Dedifferentiated amniotic fluid mesenchymal stem cell (primary cell): ENCODE data around the gene PHACTR1.
"Not testable (repeated sequence)": the region's sequence is repeated elsewhere in the genome, so short reads cannot be mapped to it uniquely, and the experiment has no call there.

Experiments
- DNase-seq: peaks from one replicate; pipeline ENCODE4 v3.0.0-alpha.2; 2016; ENCODE audit errors: extremely low spot score

Gene PHACTR1

DNA sequence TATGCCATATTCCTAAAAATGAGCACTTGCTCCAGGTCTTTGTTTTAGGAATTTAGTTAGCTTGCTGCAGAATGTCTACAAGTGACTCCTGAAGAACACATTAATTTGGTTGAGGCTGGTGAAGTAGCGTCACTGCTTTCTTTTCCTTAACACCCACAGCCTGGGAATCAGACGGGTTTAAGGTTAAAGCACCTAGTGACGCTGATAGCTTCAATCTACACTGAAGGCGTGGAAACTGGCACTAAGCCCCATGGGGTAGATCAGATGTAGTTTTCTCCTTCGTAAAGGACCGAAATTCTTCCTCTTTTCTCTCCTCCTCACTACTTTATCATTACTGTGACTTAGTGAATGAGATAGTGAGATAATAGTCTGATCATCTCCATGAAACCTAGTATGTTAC lies 521.5 kb downstream of the PHACTR1 start:
- no peak for DNase-seq

DNA sequence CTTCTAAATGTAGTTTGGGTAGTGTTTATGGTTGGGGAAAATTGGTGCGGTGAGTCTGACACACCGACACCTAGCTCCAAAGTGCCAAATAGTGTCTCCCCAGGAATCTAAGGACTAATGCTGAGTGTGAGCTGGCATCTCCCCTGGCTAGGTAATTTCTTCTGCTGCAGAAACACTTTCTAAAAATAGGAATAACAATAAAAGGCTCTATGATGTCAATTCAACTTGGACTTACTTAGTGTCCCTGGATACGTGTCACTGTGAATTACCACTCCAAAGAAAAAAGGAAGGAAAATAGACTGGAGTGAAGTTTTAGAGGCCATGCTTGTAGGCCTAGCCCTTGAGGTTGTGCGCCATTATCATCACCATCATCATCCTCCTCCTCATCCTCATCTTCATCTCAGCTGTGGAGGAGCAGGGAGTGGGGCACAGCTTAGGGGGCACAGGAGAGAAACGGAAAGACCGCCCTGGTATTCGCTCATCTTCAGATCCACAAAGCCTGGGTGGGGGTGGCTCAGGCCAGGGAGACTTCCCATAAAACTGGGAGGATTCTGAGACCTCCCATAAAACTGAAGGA lies 522.2 kb downstream of the PHACTR1 start:
- no peak for DNase-seq

DNA sequence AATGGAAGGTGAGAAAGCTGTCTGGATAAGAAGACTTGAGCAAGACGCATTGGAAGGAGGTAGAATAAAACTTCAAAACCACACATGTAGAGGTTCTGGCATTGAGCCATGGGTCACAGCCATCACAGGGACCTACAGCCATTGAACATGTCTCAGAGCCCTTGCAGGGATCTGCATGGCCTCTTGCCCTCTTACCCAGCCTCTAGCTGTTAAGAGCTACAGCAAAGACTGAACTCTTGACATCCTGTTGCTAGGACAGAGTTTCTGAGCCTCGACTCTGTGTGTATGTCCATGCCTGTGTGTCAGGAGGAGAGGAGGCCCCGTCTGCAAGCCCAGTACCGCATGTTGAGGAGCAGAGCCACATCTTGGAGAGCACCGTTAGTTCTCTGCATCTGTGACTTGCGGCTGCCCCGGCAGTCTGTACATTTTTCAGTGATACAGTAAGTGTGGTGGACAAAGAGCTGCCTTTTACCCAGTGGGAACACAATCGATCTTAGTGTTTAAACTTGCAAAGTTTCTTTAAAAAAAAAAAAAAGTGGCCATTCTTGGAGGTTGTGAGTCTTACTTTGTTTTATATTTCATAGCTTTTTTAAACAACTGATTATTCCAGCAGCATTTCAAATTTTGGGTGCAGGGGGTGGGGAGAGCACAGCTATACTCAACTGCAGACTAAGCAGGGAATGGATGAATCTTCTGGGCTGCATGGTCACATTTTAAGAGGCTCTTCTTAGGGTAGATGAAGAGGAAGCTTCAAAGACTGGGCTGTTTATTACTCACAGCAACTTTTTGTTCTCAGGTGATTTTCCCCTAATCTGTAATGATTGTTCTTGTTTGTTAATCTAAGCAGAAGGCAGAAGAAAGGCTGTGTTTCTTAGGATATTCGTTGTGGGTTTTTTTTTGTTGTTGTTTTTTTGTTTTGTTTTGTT lies 523.2 kb downstream of the PHACTR1 start:
- no peak for DNase-seq

DNA sequence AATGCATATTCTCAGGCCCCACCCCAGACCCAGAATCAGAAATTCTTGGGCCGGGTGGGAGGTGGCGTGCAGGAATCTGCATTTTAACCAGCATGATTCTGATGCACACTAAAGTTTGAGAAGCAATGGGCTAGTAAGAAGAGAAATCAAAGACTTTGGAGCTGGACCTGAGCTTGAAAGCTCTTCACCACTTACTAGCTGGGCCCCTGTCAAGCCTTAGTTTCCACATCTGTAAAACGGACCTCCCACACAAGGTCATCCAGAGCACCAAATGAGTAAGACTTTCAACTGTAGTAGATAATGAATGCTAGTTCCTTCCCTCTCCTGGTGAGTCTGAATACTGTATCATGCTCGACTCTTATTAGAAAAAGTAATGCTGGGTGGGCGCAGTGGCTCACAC lies 524.8 kb downstream of the PHACTR1 start:
- DNase-seq: no peak

DNA sequence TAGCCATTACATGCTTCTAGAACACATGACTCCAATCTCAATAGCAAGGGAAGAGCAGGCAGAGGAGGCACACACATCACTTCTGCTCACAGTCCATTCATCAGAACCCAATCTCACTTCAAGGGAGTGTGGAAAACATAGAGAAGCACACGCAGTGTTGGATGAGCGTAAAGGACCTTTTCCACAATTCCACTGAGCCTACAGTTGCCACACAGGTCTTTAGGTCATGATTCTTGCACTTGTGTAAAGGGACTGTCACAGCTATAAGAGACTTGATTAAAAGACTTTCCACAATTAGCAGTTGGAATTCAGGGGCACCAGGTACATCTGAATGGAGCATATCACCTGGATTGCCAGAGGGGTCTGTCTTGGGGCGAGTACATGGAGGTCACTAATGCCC lies 525.6 kb downstream of the PHACTR1 start:
- DNase-seq: no peak

DNA sequence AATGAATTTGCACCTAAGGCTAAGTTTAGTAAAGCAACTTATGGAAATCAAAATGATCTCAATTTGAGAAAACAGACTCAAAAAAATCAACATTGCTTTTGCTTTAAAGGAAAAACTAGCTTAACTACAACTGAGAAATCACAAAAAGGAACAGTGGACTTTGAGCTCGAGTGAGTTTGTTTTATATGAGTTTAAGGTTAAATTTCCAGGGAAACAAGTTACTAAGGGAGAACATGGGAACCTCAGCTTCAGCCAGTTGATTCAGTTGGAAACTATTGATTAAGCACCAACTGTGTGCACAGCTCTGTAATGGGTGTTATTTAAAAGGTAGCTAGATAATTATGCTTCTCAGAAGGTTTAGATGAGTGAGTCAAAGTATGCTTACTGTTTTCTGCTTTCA lies 526.0 kb downstream of the PHACTR1 start:
- DNase-seq: no peak

DNA sequence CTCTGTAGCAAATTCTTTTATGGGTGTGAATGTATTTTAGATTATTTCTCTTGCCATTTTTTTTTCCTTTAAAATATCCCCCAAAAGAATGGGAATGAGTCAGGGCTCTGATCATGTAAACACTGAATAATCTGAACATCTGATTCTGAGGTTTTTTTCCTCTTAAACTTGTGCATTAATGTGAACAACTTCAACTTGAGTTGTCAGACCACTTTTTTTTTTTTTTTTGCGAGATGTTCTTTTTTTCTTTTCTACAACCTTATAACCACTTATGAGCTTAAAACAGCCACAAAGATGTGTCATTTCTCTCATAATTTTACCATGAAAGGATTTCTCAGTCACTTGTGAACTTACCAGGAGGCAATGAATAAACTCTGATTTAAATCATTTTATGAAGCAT lies 526.5 kb downstream of the PHACTR1 start:
- no peak for DNase-seq

DNA sequence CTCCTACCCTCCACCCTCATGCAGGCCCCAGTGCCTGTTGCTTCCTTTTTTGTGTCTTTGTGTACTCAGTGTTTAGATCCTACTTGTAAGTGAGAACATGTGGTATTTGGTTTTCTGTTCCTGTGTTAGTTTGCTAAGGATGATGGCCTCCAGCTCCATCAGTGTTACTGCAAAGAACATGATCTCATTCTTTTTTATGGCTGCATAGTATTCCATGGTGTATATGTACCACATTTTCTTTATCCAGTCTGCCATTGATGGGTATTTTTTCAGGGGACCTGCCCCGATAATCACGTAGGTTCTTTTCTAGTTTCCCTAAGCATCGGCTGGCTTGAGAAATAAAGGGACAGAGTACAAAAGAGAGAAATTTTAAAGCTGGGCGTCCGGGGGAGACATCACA lies 527.2 kb downstream of the PHACTR1 start:
- DNase-seq: not testable (repeated sequence)

DNA sequence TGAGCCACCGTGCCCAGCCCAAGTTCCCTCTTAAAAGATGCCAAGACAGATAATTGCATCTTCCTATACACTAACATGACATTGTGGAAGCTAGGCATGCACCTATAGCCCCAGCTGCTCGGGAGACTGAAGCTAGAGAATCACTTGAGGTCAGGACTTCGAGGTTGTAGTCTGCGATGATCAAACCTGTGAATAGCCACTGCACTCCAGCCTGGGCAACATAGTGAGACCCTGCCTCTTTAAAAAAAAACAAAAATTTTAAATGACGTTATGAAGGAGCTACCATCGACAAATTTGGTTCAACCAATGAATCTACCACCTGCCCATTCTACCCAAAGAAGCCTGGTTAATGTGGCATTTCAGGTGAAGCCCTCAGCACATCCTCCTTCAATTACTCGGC lies 531.1 kb downstream of the PHACTR1 start:
- DNase-seq: no peak

DNA sequence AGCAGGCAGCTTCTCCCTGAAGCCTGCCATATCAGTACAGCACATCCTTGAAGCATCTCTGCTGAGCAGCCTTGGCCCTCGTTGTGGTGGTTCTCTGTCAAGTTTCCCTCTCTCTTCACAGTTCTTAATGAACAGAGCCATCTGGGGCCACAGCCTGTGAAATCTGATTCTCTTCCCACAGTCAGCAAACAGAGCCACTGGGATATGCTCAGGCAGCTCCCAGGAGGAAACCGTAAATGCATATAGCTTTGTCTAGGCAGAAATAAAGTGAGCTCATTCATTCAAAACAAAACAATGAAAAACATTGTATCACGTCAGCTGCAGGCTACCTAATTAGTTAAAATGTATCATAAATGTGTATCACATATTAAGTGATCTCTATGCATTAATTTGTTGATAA lies 531.5 kb downstream of the PHACTR1 start:
- DNase-seq: peak; percentile 24

DNA sequence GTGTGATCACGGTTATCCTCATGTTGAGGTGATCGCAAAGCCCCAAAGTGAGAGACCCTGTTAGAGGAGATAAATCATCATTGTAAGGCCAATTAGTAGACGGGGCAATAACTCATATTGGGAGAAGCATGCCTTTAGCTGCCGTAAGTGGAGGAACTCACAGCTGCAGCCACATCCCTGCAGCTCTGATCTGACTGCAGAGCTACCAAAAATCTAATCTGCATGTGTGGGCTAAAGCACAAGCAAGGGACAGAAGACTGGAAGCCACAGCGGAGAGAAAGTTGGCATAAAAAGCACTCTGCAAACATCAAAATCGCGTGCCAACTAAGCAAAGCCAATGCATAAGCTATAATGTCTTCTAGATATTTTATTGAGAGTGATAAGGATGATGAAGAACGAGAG lies 532.0 kb downstream of the PHACTR1 start:
- no peak for DNase-seq

DNA sequence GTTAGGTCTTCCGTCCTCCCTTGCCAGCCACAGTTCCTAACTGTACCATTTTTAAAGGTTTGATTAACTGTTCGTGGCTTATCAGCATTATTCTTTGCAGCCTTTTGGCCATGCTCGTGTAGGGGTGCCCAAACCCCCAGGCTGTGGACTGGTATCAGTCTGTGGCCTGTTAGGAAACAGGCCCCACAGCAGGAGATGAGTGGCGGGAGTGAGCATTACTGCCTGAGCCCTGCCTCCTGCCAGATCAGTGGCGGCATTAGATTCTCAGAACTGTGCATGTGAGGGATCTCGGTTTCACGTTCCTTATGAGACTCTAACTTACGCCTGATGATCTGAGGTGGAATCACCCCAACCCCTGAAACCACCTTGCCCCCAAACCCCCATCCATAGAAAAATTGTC lies 532.4 kb downstream of the PHACTR1 start:
- no peak for DNase-seq

DNA sequence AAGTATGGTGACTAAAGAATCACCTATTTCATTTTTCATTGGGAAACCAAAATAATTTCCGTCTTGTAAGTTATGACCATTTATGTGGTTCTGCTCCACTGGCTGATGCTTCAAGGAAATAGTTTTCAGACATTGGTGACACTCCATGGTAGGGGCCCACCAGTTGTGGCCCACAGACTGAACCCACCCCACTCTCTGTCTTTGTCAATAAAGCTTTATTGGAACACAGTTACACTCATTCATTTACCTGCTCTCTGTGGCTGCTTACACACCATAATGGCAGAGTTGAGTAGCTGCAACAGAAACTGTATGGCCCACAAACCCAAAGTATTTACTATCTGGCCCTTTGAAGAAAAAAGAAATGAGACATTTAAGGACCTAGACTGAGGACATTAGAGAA lies 533.2 kb downstream of the PHACTR1 start:
- no peak for DNase-seq

DNA sequence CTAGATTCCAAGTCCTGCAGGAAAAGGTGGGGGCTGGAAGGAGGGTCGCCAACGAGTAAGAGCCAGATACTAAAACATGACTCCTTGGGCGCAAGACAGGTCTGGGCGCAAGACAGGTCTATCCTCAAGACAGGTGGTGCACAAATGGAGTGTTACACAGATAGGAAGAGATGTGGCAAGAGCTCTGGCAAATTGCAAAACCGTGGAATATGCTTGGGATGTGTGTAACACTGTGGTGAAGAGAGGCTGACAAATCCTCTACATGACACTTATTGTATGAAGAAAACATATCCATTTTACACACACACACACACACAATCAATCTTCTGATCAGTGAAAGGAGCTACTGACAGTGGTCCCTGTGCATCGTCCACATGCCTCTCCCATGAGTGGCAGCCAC lies 534.1 kb downstream of the PHACTR1 start:
- no peak for DNase-seq

DNA sequence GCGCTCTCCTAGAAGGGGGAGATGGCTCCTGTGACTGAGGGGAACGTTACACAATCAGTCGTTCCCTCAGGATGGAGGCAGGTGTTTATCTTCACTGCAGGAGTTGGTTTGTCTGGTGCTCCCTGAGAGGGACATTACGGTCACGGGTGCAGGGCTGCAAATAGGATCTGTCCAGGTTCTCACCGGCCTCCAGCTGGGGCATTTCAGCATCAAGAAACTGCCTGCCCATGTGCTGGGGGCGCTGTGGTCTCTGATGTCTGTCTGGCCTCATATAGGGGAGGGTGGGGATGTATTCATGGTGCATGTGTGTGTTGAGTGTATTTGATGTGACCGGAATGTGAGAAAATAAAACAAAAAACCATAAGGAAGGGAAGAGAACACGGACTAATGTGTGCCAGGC lies 534.7 kb downstream of the PHACTR1 start:
- no peak for DNase-seq

DNA sequence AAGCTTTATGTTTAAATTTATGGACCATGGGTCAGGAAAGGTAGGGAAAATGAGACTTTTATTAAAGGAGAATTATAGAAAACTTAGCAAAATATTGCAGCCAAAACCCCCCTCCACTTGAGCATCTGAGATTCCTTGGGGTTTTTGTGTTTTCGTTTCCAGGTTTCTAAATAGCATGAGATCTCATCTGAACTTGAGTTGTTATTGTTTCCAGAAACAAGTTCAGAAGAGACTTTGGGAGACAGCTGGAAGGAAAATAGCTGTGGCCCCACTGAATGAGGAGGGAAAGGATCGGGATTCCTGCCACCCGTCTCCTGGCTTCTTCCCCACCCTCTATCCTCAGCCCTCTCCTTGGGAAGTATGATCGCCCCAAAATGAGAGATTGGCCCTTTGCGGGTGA lies 536.2 kb downstream of the PHACTR1 start:
- DNase-seq: no peak

DNA sequence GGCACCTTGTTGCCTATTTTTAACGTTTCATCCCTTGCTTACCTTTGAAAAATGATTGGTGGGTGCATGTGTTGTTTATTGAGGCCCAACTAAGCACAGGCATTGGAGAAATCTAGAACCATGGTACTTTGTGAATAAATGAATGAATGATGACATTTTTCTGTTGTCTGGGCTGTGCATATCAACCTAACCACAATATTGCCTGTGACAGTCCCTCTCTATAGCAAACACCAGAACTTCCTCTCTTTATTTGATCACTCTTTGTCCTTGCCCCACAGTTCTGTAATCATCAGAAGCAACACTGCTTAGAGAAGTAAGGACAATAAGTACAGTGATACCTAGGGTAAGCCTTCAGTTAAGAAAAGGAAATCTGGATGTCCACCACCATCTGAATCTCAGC lies 536.7 kb downstream of the PHACTR1 start:
- DNase-seq: no peak

DNA sequence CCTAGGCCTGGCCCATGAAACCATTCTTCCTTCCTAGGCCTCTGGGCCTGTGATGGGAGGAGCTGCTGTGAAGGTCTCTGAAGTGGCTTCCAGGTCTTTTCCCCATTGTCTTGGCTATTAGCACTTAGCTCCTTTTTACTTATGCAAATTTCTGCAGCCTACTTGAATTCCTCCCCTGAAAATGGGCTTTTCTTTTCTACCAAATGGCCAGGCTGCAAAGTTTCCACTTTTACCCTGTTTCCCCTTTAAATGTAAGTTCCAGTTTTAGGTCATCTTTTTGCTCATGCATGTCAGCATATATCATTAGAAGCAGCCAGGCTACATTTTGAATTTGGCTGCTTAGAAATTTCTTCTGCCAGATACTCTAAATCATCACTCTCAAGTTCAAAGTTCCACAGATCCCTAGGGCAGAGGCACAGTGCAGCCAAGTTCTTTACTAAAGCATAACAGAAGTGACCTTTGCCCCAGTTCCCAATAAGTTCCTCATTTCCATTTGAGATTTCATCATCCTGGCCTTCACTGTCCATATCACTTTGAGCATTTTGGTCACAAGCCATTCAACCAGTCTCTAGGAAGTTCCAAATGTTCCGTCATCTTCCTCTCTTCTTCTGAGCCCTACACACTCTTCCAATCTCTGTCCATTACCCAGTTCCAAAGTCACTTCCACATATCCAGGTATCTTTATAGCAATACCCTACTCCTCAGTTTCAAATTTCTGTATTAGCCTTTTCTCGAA lies 539.9 kb downstream of the PHACTR1 start:
- DNase-seq: no peak

DNA sequence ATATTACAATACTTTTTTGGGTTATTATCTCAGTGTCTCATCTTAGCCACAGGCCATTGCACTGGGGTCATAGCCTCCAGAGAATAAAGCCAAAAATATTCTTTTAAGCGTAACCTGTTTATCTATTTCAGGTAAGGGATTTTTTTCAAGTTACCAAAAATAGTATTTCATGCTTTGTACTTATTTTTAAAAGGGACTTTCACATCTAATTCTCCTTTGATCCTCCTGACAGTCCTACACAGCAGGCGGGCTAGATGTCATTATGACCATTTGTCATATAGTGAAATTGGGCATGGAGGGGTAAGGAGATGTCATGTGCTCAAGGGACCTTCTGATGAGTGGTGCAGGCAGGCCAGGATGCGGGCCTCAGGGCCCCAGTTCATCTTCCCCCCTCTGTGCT lies 542.8 kb downstream of the PHACTR1 start:
- DNase-seq: no peak

DNA sequence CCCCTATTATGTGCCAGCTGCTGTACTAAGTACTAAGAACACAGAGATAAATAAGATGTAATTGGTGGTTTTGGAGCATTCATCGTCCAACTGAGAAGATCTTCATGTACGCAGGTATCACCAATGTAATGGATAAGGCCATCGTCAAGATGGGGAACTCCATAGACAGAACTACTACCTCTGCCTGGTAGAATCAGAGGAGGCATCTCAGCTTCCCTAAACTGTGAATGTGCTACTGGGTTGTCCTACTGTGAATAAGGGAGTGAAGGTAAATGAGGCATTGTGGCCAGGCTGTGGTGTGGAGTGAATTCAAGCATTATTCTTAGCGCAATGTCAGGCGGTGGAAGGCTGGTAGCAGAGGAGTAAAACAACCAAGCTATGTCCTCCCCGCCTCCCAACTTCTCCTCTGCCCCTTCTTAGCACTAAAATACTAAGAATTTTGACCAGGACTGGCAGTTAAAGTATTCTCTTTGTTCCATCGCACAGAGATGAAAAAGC lies 543.6 kb downstream of the PHACTR1 start:
- no peak for DNase-seq

DNA sequence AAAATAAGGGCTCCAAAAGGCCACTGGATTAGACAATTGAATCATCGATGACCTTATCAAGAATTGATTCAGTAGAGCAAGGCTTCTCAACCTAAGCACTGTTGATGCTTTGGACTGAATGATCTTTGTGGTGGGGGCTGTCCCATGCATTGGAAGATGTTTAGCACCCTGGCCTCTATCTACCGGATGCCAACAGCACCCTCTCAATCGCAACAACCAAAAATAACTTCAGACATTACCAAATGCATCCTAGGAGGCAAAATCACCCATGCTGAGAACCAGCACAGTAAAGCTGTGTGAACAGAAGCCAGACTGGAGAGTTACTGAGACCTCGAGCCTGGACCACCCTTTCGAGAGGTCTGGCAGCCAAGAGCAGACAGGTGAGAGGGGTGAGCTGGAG lies 544.3 kb downstream of the PHACTR1 start:
- DNase-seq: no peak

DNA sequence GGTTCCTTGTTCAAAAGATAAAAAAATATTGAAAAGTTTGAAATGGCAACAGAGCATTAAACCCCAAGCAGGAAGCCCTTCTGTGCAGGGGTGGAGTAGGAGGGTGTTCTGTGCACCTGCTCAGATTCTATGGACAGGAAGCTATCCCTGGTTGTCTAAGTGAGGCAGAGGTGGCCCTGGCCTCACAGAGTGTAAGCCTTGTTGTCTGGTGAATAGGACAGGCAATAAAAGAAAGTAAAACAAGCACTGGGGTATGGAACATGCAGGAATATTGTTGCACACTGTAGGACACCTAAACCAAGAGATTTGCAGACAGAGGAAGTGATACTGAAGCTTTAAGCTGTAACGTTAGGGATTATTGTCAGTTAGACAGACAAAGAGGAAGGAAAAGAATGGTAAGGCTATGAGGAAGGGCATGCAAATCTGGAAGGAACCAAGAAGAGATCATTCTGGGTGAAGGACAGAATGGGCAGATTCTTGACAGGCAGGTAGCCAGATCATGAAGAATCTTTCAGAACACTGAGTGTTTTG lies 545.0 kb downstream of the PHACTR1 start:
- DNase-seq: no peak
